PFSK-1 (cell line): ENCODE results near the gene ST7L.

Source experiments
- POLR2AphosphoS5 ChIP-seq: IDR thresholded peaks from 2 replicates; pipeline ENCODE4 v1.6.1; 2012; ENCODE audit warnings: low read depth, mild to moderate bottlenecking, control low read depth, low read length, moderate library complexity
- TF ChIP-seq, protein P1 (sequence below), 2 experiments: IDR thresholded peaks; 2 replicates each; pipeline versions ENCODE4 v1.6.1 to v1.8.0; 2011 to 2012; ENCODE audit warnings: low read depth in 2 of 2, low read length in 2 of 2, control low read depth in 1 of 2, inconsistent platforms in 1 of 2, mild to moderate bottlenecking in 1 of 2, moderate library complexity in 1 of 2; ENCODE audit not compliant: insufficient read depth in 1 of 2

DNA sequence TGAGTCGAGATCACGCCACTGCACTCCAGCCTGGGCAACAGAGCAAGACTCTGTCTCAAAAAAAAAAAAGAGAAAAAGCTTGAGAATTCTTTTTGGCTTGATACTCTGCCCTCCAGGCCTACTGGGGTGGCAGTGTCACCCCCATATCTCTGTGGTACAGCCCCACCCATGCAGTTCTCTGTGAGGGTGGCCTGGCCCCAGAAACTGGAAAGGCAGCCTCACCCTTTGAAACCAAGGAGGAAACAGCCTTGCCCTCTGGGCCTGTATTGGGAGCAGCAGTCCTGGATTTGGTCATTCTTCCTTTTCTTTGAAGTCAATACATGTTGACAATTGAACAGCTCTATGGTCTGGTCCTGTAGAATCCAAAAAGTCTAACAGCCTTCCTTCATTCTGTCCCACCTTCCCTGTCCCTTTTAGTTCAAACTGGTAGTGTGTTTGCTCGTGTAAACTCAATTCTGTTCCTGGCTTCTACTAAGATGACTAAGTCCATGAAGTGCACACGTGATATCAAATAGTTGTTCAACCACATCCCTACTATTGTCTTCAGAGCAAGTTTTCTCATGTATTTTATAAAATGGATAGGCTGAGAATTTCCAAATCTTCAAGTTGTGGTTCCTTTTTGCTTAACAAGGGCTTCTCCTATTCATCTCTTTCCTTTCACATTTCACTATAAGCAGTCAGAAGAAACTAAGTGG, 13.2 kb downstream of the ST7L start:
- TF ChIP-seq POLR2AphosphoS5: no peak
- TF ChIP-seq, protein P1, sequence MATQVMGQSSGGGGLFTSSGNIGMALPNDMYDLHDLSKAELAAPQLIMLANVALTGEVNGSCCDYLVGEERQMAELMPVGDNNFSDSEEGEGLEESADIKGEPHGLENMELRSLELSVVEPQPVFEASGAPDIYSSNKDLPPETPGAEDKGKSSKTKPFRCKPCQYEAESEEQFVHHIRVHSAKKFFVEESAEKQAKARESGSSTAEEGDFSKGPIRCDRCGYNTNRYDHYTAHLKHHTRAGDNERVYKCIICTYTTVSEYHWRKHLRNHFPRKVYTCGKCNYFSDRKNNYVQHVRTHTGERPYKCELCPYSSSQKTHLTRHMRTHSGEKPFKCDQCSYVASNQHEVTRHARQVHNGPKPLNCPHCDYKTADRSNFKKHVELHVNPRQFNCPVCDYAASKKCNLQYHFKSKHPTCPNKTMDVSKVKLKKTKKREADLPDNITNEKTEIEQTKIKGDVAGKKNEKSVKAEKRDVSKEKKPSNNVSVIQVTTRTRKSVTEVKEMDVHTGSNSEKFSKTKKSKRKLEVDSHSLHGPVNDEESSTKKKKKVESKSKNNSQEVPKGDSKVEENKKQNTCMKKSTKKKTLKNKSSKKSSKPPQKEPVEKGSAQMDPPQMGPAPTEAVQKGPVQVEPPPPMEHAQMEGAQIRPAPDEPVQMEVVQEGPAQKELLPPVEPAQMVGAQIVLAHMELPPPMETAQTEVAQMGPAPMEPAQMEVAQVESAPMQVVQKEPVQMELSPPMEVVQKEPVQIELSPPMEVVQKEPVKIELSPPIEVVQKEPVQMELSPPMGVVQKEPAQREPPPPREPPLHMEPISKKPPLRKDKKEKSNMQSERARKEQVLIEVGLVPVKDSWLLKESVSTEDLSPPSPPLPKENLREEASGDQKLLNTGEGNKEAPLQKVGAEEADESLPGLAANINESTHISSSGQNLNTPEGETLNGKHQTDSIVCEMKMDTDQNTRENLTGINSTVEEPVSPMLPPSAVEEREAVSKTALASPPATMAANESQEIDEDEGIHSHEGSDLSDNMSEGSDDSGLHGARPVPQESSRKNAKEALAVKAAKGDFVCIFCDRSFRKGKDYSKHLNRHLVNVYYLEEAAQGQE (IDR thresholded peaks at IDR 0.05; ENCODE audit: insufficient read depth in 1 of 2, low read depth in 2 of 2, low read length in 2 of 2): no peak
